SU-DHL-6 (cell line): Measurements from ENCODE around the gene NHSL2.

Source experiments
- H2AFZ ChIP-seq: fragments of 200-600 bp; sonication (generic); 2 replicates; pipeline ENCODE4 v1.6.1; 2014; ENCODE audit warnings: low read depth, mild to moderate bottlenecking, moderate library complexity, mixed read lengths, antibody characterized with exemption, low read length; ENCODE audit not compliant: severe bottlenecking
- H3F3A ChIP-seq: fragments of 200-600 bp; shearing (Covaris generic); 2 replicates; pipeline ENCODE4 v1.6.0; 2016; ENCODE audit warnings: antibody characterized with exemption, mild to moderate bottlenecking; ENCODE audit not compliant: insufficient read depth
- H3K27ac ChIP-seq: fragments of 200-600 bp; sonication (generic); 2 replicates; pipeline ENCODE4 v1.5.1; 2016; ENCODE audit warnings: low read depth, mild to moderate bottlenecking, low read length, moderate library complexity, mixed read lengths
- H3K27me3 ChIP-seq: fragments of 200-600 bp; sonication (generic), shearing (Covaris generic); 2 replicates; pipeline ENCODE4 v1.6.0; 2014; ENCODE audit warnings: mild to moderate bottlenecking, low read length
- H3K36me3 ChIP-seq: fragments of 200-600 bp; sonication (generic); 2 replicates; pipeline ENCODE4 v1.6.1; 2014; ENCODE audit warnings: mild to moderate bottlenecking, low read length, mixed read lengths
- H3K4me2 ChIP-seq: fragments of 300-600, 200-600 bp; shearing (Covaris generic), sonication (generic); 2 replicates; pipeline ENCODE4 v1.6.0; 2014; ENCODE audit warnings: low read length, low read depth, mild to moderate bottlenecking; ENCODE audit not compliant: poor library complexity, severe bottlenecking
- H3K4me3 ChIP-seq: fragments of 200-600 bp; sonication (generic); 2 replicates; pipeline ENCODE4 v1.5.1; 2014; ENCODE audit warnings: antibody characterized with exemption, low read length, mild to moderate bottlenecking, mixed read lengths; ENCODE audit not compliant: insufficient read depth, poor library complexity, severe bottlenecking
- H3K79me2 ChIP-seq: fragments of 200-600 bp; sonication (generic); 2 replicates; pipeline ENCODE4 v1.6.1; 2014; ENCODE audit warnings: mild to moderate bottlenecking, low read length, moderate library complexity; ENCODE audit not compliant: insufficient read depth
- H3K9ac ChIP-seq: fragments of 200-600 bp; sonication (generic); 2 replicates; pipeline ENCODE4 v1.7.0; 2014; ENCODE audit warnings: mild to moderate bottlenecking, low read length
- H3K9me2 ChIP-seq: fragments of 200-600 bp; sonication (generic); replicated peaks from 2 replicates; pipeline ENCODE4 v1.6.1; 2014; ENCODE audit warnings: low read length; ENCODE audit not compliant: insufficient read depth
- H3K9me3 ChIP-seq: fragments of 200-600 bp; sonication (generic); 2 replicates; pipeline ENCODE4 v1.6.1; 2014; ENCODE audit warnings: low read length, mixed read lengths; ENCODE audit not compliant: insufficient read depth
- H4K20me1 ChIP-seq: fragments of 200-600 bp; sonication (generic); 2 replicates; pipeline ENCODE4 v1.6.1; 2014; ENCODE audit warnings: low read depth, mild to moderate bottlenecking, antibody characterized with exemption, low read length, moderate library complexity, mixed read lengths
- EZH2phosphoT487 ChIP-seq: fragments of 200-600 bp; sonication (generic), shearing (Covaris generic); conservative IDR thresholded peaks from 2 replicates; pipeline ENCODE4 v1.6.1; 2018; ENCODE audit warnings: mild to moderate bottlenecking, antibody characterized with exemption, low read length, moderate library complexity, mixed read lengths
- TF ChIP-seq, protein P1 (sequence below): fragments of 200-600 bp; sonication (generic); IDR thresholded peaks from one replicate; pipeline ENCODE4 v1.5.1; 2017; ENCODE audit warnings: antibody characterized with exemption, mild to moderate bottlenecking, low read length, moderate library complexity; ENCODE audit not compliant: insufficient read depth, poor library complexity, severe bottlenecking

Gene NHSL2

DNA sequence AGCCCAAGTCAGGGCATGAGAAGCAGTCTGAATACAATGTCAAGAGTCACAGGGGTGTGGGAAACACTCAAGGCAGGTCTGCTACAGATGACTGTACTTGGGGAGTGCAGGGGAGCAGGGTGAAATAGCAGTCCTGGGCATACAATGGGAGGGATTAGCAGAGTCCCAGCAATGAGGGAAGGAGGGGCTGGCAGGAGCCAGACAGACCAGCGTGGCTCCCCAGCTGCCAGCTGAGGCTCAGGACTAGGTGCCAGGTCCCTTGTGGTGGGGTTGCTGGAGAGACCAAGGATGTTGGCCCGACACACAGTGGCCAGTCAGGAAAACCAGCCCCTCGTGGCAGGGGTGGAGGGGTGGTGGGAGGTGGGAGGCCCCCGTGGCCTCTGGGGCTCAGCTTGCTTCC lies 134.5 kb downstream of the NHSL2 start:
- Histone ChIP-seq H3F3A (no peaks in the 10 kb centered on the region), H3K4me2 (no peak overlapping the region), H4K20me1 (no peaks in the 10 kb centered on the region), H3K36me3 (no peaks in the 10 kb centered on the region), H2AFZ (no peak overlapping the region), H3K27ac (no peak overlapping the region), H3K27me3 (no peaks in the 10 kb centered on the region), H3K9me3 (no peaks in the 10 kb centered on the region), H3K4me3 (no peak overlapping the region), H3K9ac (no peak overlapping the region), H3K9me2 (no peaks in the 10 kb centered on the region), H3K79me2 (no peaks in the 10 kb centered on the region)
- TF ChIP-seq EZH2phosphoT487 = no peak
- TF ChIP-seq, protein P1, sequence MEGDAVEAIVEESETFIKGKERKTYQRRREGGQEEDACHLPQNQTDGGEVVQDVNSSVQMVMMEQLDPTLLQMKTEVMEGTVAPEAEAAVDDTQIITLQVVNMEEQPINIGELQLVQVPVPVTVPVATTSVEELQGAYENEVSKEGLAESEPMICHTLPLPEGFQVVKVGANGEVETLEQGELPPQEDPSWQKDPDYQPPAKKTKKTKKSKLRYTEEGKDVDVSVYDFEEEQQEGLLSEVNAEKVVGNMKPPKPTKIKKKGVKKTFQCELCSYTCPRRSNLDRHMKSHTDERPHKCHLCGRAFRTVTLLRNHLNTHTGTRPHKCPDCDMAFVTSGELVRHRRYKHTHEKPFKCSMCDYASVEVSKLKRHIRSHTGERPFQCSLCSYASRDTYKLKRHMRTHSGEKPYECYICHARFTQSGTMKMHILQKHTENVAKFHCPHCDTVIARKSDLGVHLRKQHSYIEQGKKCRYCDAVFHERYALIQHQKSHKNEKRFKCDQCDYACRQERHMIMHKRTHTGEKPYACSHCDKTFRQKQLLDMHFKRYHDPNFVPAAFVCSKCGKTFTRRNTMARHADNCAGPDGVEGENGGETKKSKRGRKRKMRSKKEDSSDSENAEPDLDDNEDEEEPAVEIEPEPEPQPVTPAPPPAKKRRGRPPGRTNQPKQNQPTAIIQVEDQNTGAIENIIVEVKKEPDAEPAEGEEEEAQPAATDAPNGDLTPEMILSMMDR = no peak

DNA sequence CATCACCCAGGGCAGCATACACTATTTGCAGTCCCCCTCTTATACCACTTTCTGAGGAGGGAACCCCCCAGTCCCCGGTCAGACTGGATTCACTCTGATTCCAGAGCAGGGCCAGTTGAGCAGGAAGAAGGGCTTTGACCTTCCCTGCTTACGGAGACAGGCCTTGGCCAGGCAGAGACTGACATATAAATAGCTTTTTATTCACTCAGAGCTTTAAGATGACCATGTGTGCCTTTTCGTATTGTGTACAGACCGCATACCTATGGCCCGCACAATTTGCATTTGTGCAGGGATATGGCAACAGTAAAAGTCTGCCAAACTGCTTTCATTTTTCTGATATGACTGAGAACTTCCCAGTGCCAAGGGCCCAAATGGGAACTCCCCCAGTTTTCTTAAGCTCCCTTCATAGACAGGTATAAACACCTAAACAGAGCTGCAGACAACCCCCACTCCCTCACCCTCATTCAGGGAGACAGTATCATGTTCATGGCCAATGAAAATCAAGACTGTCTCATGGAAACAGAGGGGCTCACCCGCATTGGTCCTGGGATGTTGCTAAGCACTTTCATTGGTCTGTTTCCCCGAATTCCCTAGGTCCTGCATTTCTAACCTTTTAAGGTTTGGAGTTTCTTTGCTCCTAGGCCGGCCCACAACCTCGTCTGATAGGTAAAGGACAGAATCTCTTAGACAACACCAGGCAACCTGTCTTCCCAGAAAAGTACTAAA lies 135.1 kb downstream of the NHSL2 start:
- H3K4me3 ChIP-seq = no peak overlapping the region
- no peaks in the 10 kb centered on the region for H3K27me3 ChIP-seq
- no peak overlapping the region for H2AFZ ChIP-seq
- no peaks in the 10 kb centered on the region for H4K20me1 ChIP-seq
- H3K27ac ChIP-seq = no peak overlapping the region
- H3K9ac ChIP-seq = no peak overlapping the region
- H3K79me2 ChIP-seq = no peaks in the 10 kb centered on the region
- H3K36me3 ChIP-seq = no peaks in the 10 kb centered on the region
- H3F3A ChIP-seq = no peaks in the 10 kb centered on the region
- H3K9me3 ChIP-seq = no peaks in the 10 kb centered on the region
- H3K9me2 ChIP-seq = no peaks in the 10 kb centered on the region
- no peak for TF ChIP-seq EZH2phosphoT487
- TF ChIP-seq, protein P1 = no peak
- H3K4me2 ChIP-seq = no peak overlapping the region

GRCh38 chrX:72046447-72046846 lies 135.8 kb downstream of the NHSL2 start:
- H3K9ac ChIP-seq = no peak overlapping the region
- H3K9me3 ChIP-seq = no peaks in the 10 kb centered on the region
- no peak overlapping the region for H3K4me3 ChIP-seq
- no peaks in the 10 kb centered on the region for H3F3A ChIP-seq
- no peak overlapping the region for H3K27ac ChIP-seq
- H4K20me1 ChIP-seq = no peaks in the 10 kb centered on the region
- H3K9me2 ChIP-seq = no peaks in the 10 kb centered on the region
- H3K4me2 ChIP-seq = no peak overlapping the region
- H3K27me3 ChIP-seq = no peaks in the 10 kb centered on the region
- H3K36me3 ChIP-seq = no peaks in the 10 kb centered on the region
- H3K79me2 ChIP-seq = no peaks in the 10 kb centered on the region
- H2AFZ ChIP-seq = no peak overlapping the region
- no peak for TF ChIP-seq EZH2phosphoT487
- TF ChIP-seq, protein P1 = no peak
